Caco-2 (cell line): ENCODE measurements around the gene CACNA1D. TPM values are rescaled to one million over a fixed set of nuclear protein-coding genes. Genes with fewer than 3 reads are reported as not detected.

ENCODE experiments used
- BruUV-seq: library from RNA; stranded (reverse); fragments of 400-500 nt; replicated peaks from 2 replicates; lab custom pipeline; 2021; lab: Mats Ljungman, UMichigan
- CTCF ChIA-PET: fragments of 300-600 bp; sonication (Branson Sonifier 250); formaldehyde crosslinking; loops from one replicate; lab custom pipeline; 2022; ENCODE audit warnings: antibody characterized with exemption; lab: Charles Lee
- POLR2A ChIA-PET: fragments of 300-600 bp; sonication (Branson Sonifier 250); formaldehyde crosslinking; loops from one replicate; lab custom pipeline; 2022; ENCODE audit warnings: antibody characterized with exemption; lab: Charles Lee
- DNase-seq, 2 experiments: peaks; one replicate each; pipeline versions ENCODE4 v3.0.0 to v3.0.0-alpha.2; 2020 to 2022
- H3K27me3 ChIP-seq: replicated peaks from 2 replicates; pipeline ENCODE4 v1.6.0; 2011; ENCODE audit warnings: low read length; ENCODE audit not compliant: control insufficient read depth, insufficient read depth
- H3K36me3 ChIP-seq: 2 replicates; pipeline ENCODE4 v1.5.1; 2011; ENCODE audit warnings: low read length; ENCODE audit not compliant: control insufficient read depth, insufficient read depth
- H3K4me1 ChIP-seq: fragments of 250-450 bp; sonication (Bioruptor Pico); 2 replicates; pipeline ENCODE4 v1.5.1; 2020; ENCODE audit warnings: mild to moderate bottlenecking
- H3K4me3 ChIP-seq: 2 replicates; pipeline ENCODE4 v1.5.1; 2011; ENCODE audit warnings: low read depth, mild to moderate bottlenecking, control low read depth, low read length
- H3K9me3 ChIP-seq: fragments of 250-450 bp; sonication (Bioruptor Pico); 2 replicates; pipeline ENCODE4 v1.5.1; 2020; ENCODE audit warnings: mild to moderate bottlenecking, moderate library complexity
- H3K27ac Mint-ChIP-seq: one replicate; pipeline ENCODE4 v1.8.0; 2022; ENCODE audit warnings: mixed read lengths; ENCODE audit not compliant: unreplicated experiment
- H3K27me3 Mint-ChIP-seq: one replicate; pipeline ENCODE4 v1.8.0; 2022; ENCODE audit warnings: mixed read lengths; ENCODE audit not compliant: insufficient read depth, unreplicated experiment
- H3K36me3 Mint-ChIP-seq: one replicate; pipeline ENCODE4 v1.8.0; 2022; ENCODE audit warnings: mild to moderate bottlenecking, mixed read lengths; ENCODE audit not compliant: insufficient read depth, unreplicated experiment
- H3K4me1 Mint-ChIP-seq: one replicate; pipeline ENCODE4 v1.8.0; 2022; ENCODE audit warnings: low read depth, mixed read lengths; ENCODE audit not compliant: unreplicated experiment
- H3K4me3 Mint-ChIP-seq: one replicate; pipeline ENCODE4 v1.8.0; 2022; ENCODE audit warnings: mild to moderate bottlenecking, moderate library complexity, mixed read lengths; ENCODE audit not compliant: unreplicated experiment
- H3K9me3 Mint-ChIP-seq: one replicate; pipeline ENCODE4 v1.8.0; 2022; ENCODE audit warnings: mixed read lengths; ENCODE audit not compliant: unreplicated experiment
- intact Hi-C: fragments of 100-400 bp; cut with micrococcal nuclease; formaldehyde crosslinking; loops from one replicate; pipeline ENCODE4 v1.10.0; 2022; ENCODE audit not compliant: unreplicated experiment
- total RNA-seq: library from RNA; stranded (reverse); gene quantifications from 2 replicates; pipeline ENCODE4 v1.2.3, GENCODE V29; 2022
- TF ChIP-seq, protein P1 (sequence below), 2 experiments: fragments of 200-600 bp in 1 of 2; IDR thresholded peaks; 1 replicate in 1 of 2; 2 replicates in 1 of 2; pipeline versions ENCODE4 v1.5.1 to v1.8.0; 2011 to 2022; ENCODE audit warnings: antibody characterized with exemption in 1 of 2, control low read depth in 1 of 2, inconsistent platforms in 1 of 2, low read depth in 1 of 2, low read length in 1 of 2, mild to moderate bottlenecking in 1 of 2, moderate library complexity in 1 of 2; ENCODE audit not compliant: insufficient read depth in 1 of 2, severe bottlenecking in 1 of 2, unreplicated experiment in 1 of 2

The CACNA1D gene
- total RNA-seq, 1 experiment from 2014 or later: 13.3 TPM

DNA sequence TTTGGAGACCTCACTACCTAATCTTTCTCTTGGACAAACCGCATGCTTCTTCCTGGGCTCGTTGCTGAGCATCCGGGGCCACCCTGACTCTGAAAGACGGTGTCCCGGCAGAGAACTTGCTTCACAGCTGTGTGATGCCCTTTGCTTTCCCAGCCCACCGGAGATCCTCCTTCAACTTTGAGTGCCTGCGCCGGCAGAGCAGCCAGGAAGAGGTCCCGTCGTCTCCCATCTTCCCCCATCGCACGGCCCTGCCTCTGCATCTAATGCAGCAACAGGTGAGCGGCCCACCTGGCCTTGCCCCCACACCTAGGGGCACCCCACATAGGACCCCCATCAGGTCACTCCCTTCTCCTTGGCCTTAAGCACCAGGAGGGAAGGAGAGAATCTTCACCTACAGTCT is 314.1 kb downstream of the CACNA1D start:
- CTCF ChIA-PET: no interaction called here
- POLR2A ChIA-PET: no interaction called here
- no peak overlapping the region for H3K27ac Mint-ChIP-seq
- intact Hi-C loops: no loop called here
- H3K9me3 Mint-ChIP-seq: no peaks in the 10 kb centered on the region
- peaks cover 20% of the 10 kb centered on the region for H3K4me1 Mint-ChIP-seq
- no peak overlapping the region for H3K4me3 Mint-ChIP-seq
- TF ChIP-seq, protein P1, sequence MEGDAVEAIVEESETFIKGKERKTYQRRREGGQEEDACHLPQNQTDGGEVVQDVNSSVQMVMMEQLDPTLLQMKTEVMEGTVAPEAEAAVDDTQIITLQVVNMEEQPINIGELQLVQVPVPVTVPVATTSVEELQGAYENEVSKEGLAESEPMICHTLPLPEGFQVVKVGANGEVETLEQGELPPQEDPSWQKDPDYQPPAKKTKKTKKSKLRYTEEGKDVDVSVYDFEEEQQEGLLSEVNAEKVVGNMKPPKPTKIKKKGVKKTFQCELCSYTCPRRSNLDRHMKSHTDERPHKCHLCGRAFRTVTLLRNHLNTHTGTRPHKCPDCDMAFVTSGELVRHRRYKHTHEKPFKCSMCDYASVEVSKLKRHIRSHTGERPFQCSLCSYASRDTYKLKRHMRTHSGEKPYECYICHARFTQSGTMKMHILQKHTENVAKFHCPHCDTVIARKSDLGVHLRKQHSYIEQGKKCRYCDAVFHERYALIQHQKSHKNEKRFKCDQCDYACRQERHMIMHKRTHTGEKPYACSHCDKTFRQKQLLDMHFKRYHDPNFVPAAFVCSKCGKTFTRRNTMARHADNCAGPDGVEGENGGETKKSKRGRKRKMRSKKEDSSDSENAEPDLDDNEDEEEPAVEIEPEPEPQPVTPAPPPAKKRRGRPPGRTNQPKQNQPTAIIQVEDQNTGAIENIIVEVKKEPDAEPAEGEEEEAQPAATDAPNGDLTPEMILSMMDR (IDR thresholded peaks at IDR 0.05; ENCODE audit: insufficient read depth in 1 of 2, low read depth in 1 of 2, low read length in 1 of 2, severe bottlenecking in 1 of 2, unreplicated experiment in 1 of 2): no peak
- no peaks in the 10 kb centered on the region for H3K27me3 Mint-ChIP-seq
- H3K36me3 Mint-ChIP-seq: peaks cover 15% of the 10 kb centered on the region
- Histone ChIP-seq H3K9me3 (no peaks in the 10 kb centered on the region), H3K36me3 (no peaks in the 10 kb centered on the region), H3K4me1 (peaks cover 25% of the 10 kb centered on the region), H3K4me3 (no peak overlapping the region), H3K27me3 (no peaks in the 10 kb centered on the region)
- no TSS peak for BruUV-seq
- no peak for DNase-seq

DNA sequence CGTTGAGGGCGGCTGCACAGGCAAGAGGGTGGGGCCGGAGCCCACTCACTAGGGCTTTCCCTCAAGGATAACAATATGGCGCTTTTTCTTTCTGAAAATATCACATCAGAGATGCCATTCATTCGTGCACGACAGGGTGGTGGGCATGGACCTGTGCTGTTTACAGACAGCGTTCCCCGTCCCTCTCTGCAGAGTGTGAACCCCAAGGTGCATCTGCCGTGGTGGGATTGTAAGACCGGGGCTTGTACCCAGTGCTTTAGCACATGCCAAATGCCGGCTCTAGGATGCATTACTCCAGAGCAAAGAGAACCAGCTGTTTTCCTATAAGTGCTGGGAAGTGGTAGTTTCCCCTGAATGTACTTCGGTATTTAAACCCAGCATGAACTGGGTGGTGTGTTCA is 314.9 kb downstream of the CACNA1D start:
- Mint-ChIP-seq H3K9me3 (no peaks in the 10 kb centered on the region), H3K36me3 (peaks cover 15% of the 10 kb centered on the region), H3K4me1 (peaks cover 20% of the 10 kb centered on the region), H3K27ac (no peak overlapping the region), H3K4me3 (no peak overlapping the region), H3K27me3 (no peaks in the 10 kb centered on the region)
- no peak overlapping the region for H3K4me3 ChIP-seq
- no peak for DNase-seq
- intact Hi-C loops: no loop called here
- peaks cover 25% of the 10 kb centered on the region for H3K4me1 ChIP-seq
- ChIA-PET POLR2A (no interaction called here), CTCF (no interaction called here)
- no peaks in the 10 kb centered on the region for H3K27me3 ChIP-seq
- BruUV-seq: no TSS peak
- no peaks in the 10 kb centered on the region for H3K36me3 ChIP-seq
- H3K9me3 ChIP-seq: no peaks in the 10 kb centered on the region
- TF ChIP-seq, protein P1 (IDR thresholded peaks at IDR 0.05; ENCODE audit: insufficient read depth in 1 of 2, low read depth in 1 of 2, low read length in 1 of 2, severe bottlenecking in 1 of 2, unreplicated experiment in 1 of 2): no peak

DNA sequence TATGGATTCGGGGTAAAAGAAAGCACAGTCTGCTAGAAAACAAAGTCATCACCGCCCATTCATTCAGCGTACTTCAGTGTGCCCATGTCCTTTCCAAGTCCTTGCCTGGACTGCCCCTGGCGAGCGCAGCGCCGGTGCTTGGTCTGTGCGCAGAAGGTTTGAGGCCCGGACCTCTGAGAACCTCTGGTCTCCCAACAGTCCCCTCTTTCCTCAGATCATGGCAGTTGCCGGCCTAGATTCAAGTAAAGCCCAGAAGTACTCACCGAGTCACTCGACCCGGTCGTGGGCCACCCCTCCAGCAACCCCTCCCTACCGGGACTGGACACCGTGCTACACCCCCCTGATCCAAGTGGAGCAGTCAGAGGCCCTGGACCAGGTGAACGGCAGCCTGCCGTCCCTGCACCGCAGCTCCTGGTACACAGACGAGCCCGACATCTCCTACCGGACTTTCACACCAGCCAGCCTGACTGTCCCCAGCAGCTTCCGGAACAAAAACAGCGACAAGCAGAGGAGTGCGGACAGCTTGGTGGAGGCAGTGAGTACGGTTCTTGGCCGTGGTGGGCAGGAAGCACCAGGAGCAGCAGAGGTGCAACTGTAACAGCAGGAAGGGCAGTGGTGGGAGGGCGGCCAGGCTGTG is 315.5 kb downstream of the CACNA1D start:
- H3K4me1 Mint-ChIP-seq: peaks cover 16% of the 10 kb centered on the region
- H3K36me3 ChIP-seq: 0 out of 2 replicates have a peak, but pooled peaks cover under 1% of the 10 kb centered on the region
- no peaks in the 10 kb centered on the region for H3K27me3 ChIP-seq
- TF ChIP-seq, protein P1 (IDR thresholded peaks at IDR 0.05; ENCODE audit: insufficient read depth in 1 of 2, low read depth in 1 of 2, low read length in 1 of 2, severe bottlenecking in 1 of 2, unreplicated experiment in 1 of 2): no peak
- POLR2A ChIA-PET: no interaction called here
- intact Hi-C loops: no loop called here
- CTCF ChIA-PET: no interaction called here
- H3K9me3 ChIP-seq: no peaks in the 10 kb centered on the region
- no peak overlapping the region for H3K27ac Mint-ChIP-seq
- H3K9me3 Mint-ChIP-seq: no peaks in the 10 kb centered on the region
- H3K27me3 Mint-ChIP-seq: no peaks in the 10 kb centered on the region
- no peak for DNase-seq
- H3K36me3 Mint-ChIP-seq: peaks cover 15% of the 10 kb centered on the region
- no peak overlapping the region for H3K4me3 Mint-ChIP-seq
- peaks cover 19% of the 10 kb centered on the region for H3K4me1 ChIP-seq
- no TSS peak for BruUV-seq
- no peak overlapping the region for H3K4me3 ChIP-seq
